Ovary (tissue), 3 donors: ENCODE measurements around the gene PTPN20.

Source experiments
- CTCF ChIP-seq, 3 donors: fragments of 450-650 bp in 2 of 3; fragments of 200-600 bp in 1 of 3; IDR thresholded peaks; one replicate each; pipeline versions ENCODE4 v1.5.1 to v1.8.0; 2016 to 2022; ENCODE audit warnings: antibody characterized with exemption in 3 of 3, mild to moderate bottlenecking in 1 of 3
- EP300 ChIP-seq: sonication (generic); formaldehyde crosslinking; IDR thresholded peaks from one replicate; pipeline ENCODE4 v1.6.1; 2017; ENCODE audit warnings: antibody characterized with exemption
- donor health status: DM: no; HTN: no; CAD: no.

- TF ChIP-seq EP300 (no peak), CTCF (IDR thresholded peaks at IDR 0.05) (no peak)
These were observed 129.5 kb downstream of the PTPN20 start for GRCh38 chr10:47040681-47041080.
